Tibial nerve (tissue), 4 donors: Measurements from ENCODE around the gene FMNL2. TPM values are rescaled to one million over a fixed set of nuclear protein-coding genes. Genes with fewer than 3 reads are reported as not detected.

Experiments
- DNase-seq, 2 donors: peaks; one replicate each; pipeline ENCODE4 v3.0.0-alpha.2; 2019; ENCODE audit warnings: low spot score in 2 of 2
- H3K27ac ChIP-seq, 4 donors: fragments of 200-600 bp; sonication (generic) in 3 of 4; one replicate each; pipeline ENCODE4 v1.5.1; 2017 to 2019; ENCODE audit warnings: mild to moderate bottlenecking in 1 of 4
- H3K27me3 ChIP-seq, 2 donors: fragments of 200-600 bp; sonication (generic) in 1 of 2; one replicate each; pipeline versions ENCODE4 v1.5.1 to v1.6.0; 2017 to 2019
- H3K36me3 ChIP-seq, 3 donors: fragments of 200-600 bp; sonication (generic); one replicate each; pipeline ENCODE4 v1.5.1; 2018 to 2019
- H3K4me1 ChIP-seq, 4 donors: fragments of 200-600 bp; sonication (generic) in 3 of 4; one replicate each; pipeline ENCODE4 v1.5.1; 2017 to 2019
- H3K4me3 ChIP-seq, 4 donors: fragments of 200-600 bp; sonication (generic) in 3 of 4; one replicate each; pipeline ENCODE4 v1.5.1; 2017 to 2019; ENCODE audit warnings: mild to moderate bottlenecking in 1 of 4, moderate library complexity in 1 of 4
- H3K9me3 ChIP-seq, 4 donors: fragments of 200-600 bp; sonication (generic) in 3 of 4; one replicate each; pipeline ENCODE4 v1.5.1; 2017 to 2019
- CTCF ChIP-seq, 5 experiments: fragments of 200-600 bp in 3 of 5; fragments of 450-650 bp in 2 of 5; sonication (generic) in 3 of 5; IDR thresholded peaks; one replicate each; pipeline ENCODE4 v1.5.1; 2016 to 2019; ENCODE audit warnings: antibody characterized with exemption in 5 of 5, mild to moderate bottlenecking in 3 of 5, moderate library complexity in 2 of 5
- EP300 ChIP-seq, 2 donors: sonication (generic); formaldehyde crosslinking; IDR thresholded peaks; one replicate each; pipeline ENCODE4 v1.6.1; 2017; ENCODE audit warnings: antibody characterized with exemption in 2 of 2, mild to moderate bottlenecking in 1 of 2
- POLR2A ChIP-seq, 2 donors: fragments of 450-650 bp; IDR thresholded peaks; one replicate each; pipeline ENCODE4 v1.6.1; 2017; ENCODE audit warnings: antibody characterized with exemption in 2 of 2, mild to moderate bottlenecking in 2 of 2, moderate library complexity in 2 of 2
- whole genome bisulfite sequencing, 2 donors: methylation state at CpG; one replicate each; pipeline ENCODE4 v1.1.5; 2018; 5-methylcytosine and 5-hydroxymethylcytosine counted together
- total RNA-seq, 4 donors: library from RNA; depleted of rRNA; stranded (reverse); fragments of >200 nt; gene quantifications; one replicate each; pipeline ENCODE4 v1.1.0, GENCODE V29; 2016

The FMNL2 gene
- total RNA-seq, 4 donors from 2014 or later: 94.5 to 131 (median 98.1) TPM

- H3K4me3 ChIP-seq: no peak overlapping the region
- TF ChIP-seq POLR2A (IDR thresholded peaks at IDR 0.05): no peak
- no peak for TF ChIP-seq CTCF (IDR thresholded peaks at IDR 0.05)
- TF ChIP-seq EP300 (IDR thresholded peaks at IDR 0.05): no peak
- 61% methylated on average over 2 of the region's 2 CpGs for WGBS, 2 donors
- no peaks in the 10 kb centered on the region for H3K36me3 ChIP-seq
- no peak for DNase-seq
- H3K27me3 ChIP-seq: no peaks in the 10 kb centered on the region
- H3K4me1 ChIP-seq: peaks cover 0 to 89% (median 37%) of the 10 kb centered on the region in 4 donors
- H3K27ac ChIP-seq: peak overlapping the region in 2 of 4 donors; percentile 22 to 78
- H3K9me3 ChIP-seq: no peaks in the 10 kb centered on the region
These were observed 154.4 kb downstream of the FMNL2 start for GRCh38 chr2:152489364-152489763.

GRCh38 chr2:152490686-152491455 lies 155.9 kb downstream of the FMNL2 start:
- no peaks in the 10 kb centered on the region for H3K27me3 ChIP-seq
- H3K4me3 ChIP-seq: no peak overlapping the region
- no peaks in the 10 kb centered on the region for H3K36me3 ChIP-seq
- WGBS, 2 donors: 23 to 24% methylated on average over 6 of the region's 6 CpGs
- peak; percentile 45 to 54 for DNase-seq
- TF ChIP-seq EP300 (IDR thresholded peaks at IDR 0.05) (peak in 1 of 2 donors; percentile 50), POLR2A (IDR thresholded peaks at IDR 0.05) (no peak)
- peak overlapping the region in 3 of 4 donors; percentile 33 to 89 (median 78) for H3K27ac ChIP-seq
- peaks cover 0 to 87% (median 39%) of the 10 kb centered on the region in 4 donors for H3K4me1 ChIP-seq
- H3K9me3 ChIP-seq: no peaks in the 10 kb centered on the region

GRCh38 chr2:152492131-152492530 lies 157.2 kb downstream of the FMNL2 start:
- Histone ChIP-seq H3K4me3 (no peak overlapping the region), H3K9me3 (no peaks in the 10 kb centered on the region), H3K27ac (peak overlapping the region; percentile 33 to 89 (median 62)), H3K36me3 (no peaks in the 10 kb centered on the region), H3K27me3 (no peaks in the 10 kb centered on the region), H3K4me1 (peaks cover 0 to 83% (median 41%) of the 10 kb centered on the region in 4 donors)
- no peak for DNase-seq
- 12 to 17% methylated on average over 5 of the region's 5 CpGs for WGBS, 2 donors
- TF ChIP-seq CTCF (IDR thresholded peaks at IDR 0.05): no peak
- TF ChIP-seq POLR2A (IDR thresholded peaks at IDR 0.05): no peak
- TF ChIP-seq EP300 (IDR thresholded peaks at IDR 0.05): no peak

- no peak overlapping the region for H3K4me3 ChIP-seq
- no peaks in the 10 kb centered on the region for H3K27me3 ChIP-seq
- TF ChIP-seq CTCF (IDR thresholded peaks at IDR 0.05): no peak
- no peak for TF ChIP-seq POLR2A (IDR thresholded peaks at IDR 0.05)
- no peak for TF ChIP-seq EP300 (IDR thresholded peaks at IDR 0.05)
- no peaks in the 10 kb centered on the region for H3K36me3 ChIP-seq
- H3K27ac ChIP-seq: peak overlapping the region in 3 of 4 donors; percentile 46 to 89 (median 78)
- WGBS, 2 donors: 67 to 76% methylated on average over 2 of the region's 2 CpGs
- H3K4me1 ChIP-seq: peaks cover 0 to 83% (median 44%) of the 10 kb centered on the region in 4 donors
- no peaks in the 10 kb centered on the region for H3K9me3 ChIP-seq
- no peak for DNase-seq
These were observed 157.9 kb downstream of the FMNL2 start for GRCh38 chr2:152492911-152493310.

- Histone ChIP-seq H3K4me1 (peaks cover 0 to 85% (median 45%) of the 10 kb centered on the region in 4 donors), H3K27ac (peak overlapping the region; percentile 8 to 89 (median 50)), H3K27me3 (no peaks in the 10 kb centered on the region), H3K36me3 (no peaks in the 10 kb centered on the region), H3K4me3 (no peak overlapping the region), H3K9me3 (no peaks in the 10 kb centered on the region)
- DNase-seq: no peak
- 84 to 88% methylated on average over 2 of the region's 2 CpGs for WGBS, 2 donors
- TF ChIP-seq CTCF (IDR thresholded peaks at IDR 0.05): no peak
- TF ChIP-seq EP300 (IDR thresholded peaks at IDR 0.05): no peak
- no peak for TF ChIP-seq POLR2A (IDR thresholded peaks at IDR 0.05)
These were observed 158.4 kb downstream of the FMNL2 start for GRCh38 chr2:152493417-152493816.
